ENCODE data around the gene AK8. TPM values are rescaled to one million over a fixed set of nuclear protein-coding genes. Genes with fewer than 3 reads are reported as not detected.

AK8 gene
- total RNA-seq, 2 donors from 2014 or later = 0.19 TPM; not detected in 1

- H3K4me1 ChIP-seq = no peaks in the 10 kb centered on the region
- no peaks in the 10 kb centered on the region for H3K27me3 ChIP-seq
- H3K9me3 ChIP-seq = no peaks in the 10 kb centered on the region
- no peak overlapping the region for H3K4me3 ChIP-seq
- H3K36me3 ChIP-seq = no peaks in the 10 kb centered on the region
- H3K27ac ChIP-seq = no peak overlapping the region
- no peak for DNase-seq (ENCODE audit: low spot score)
- TF ChIP-seq CTCF (IDR thresholded peaks at IDR 0.05) = no peak
These were observed 54.5 kb downstream of the AK8 start for GRCh38 chr9:132823370-132824145.

GRCh38 chr9:132820169-132820944 is 57.7 kb downstream of the AK8 start:
- no peak overlapping the region for H3K27ac ChIP-seq
- DNase-seq (ENCODE audit: low spot score) = no peak
- no peaks in the 10 kb centered on the region for H3K36me3 ChIP-seq
- H3K4me3 ChIP-seq = no peak overlapping the region
- TF ChIP-seq CTCF (IDR thresholded peaks at IDR 0.05) = no peak
- H3K4me1 ChIP-seq = no peaks in the 10 kb centered on the region
- no peaks in the 10 kb centered on the region for H3K9me3 ChIP-seq
- H3K27me3 ChIP-seq = no peaks in the 10 kb centered on the region

- no peaks in the 10 kb centered on the region for H3K9me3 ChIP-seq
- H3K4me1 ChIP-seq = no peaks in the 10 kb centered on the region
- H3K36me3 ChIP-seq = no peaks in the 10 kb centered on the region
- H3K27me3 ChIP-seq = no peaks in the 10 kb centered on the region
- TF ChIP-seq CTCF (IDR thresholded peaks at IDR 0.05) = no peak
- no peak overlapping the region for H3K27ac ChIP-seq
- H3K4me3 ChIP-seq = no peak overlapping the region
- no peak for DNase-seq (ENCODE audit: low spot score)
These were observed 59.5 kb downstream of the AK8 start for GRCh38 chr9:132818588-132818987.

- Histone ChIP-seq H3K27ac (no peak overlapping the region), H3K36me3 (no peaks in the 10 kb centered on the region), H3K9me3 (no peaks in the 10 kb centered on the region), H3K4me1 (no peaks in the 10 kb centered on the region), H3K4me3 (no peak overlapping the region), H3K27me3 (no peaks in the 10 kb centered on the region)
- no peak for DNase-seq (ENCODE audit: low spot score)
- TF ChIP-seq CTCF (IDR thresholded peaks at IDR 0.05) = no peak
These were observed 63.1 kb downstream of the AK8 start for GRCh38 chr9:132814937-132815336.

- no peak for DNase-seq (ENCODE audit: low spot score)
- Histone ChIP-seq H3K27me3 (no peaks in the 10 kb centered on the region), H3K4me1 (no peaks in the 10 kb centered on the region), H3K27ac (no peak overlapping the region), H3K36me3 (no peaks in the 10 kb centered on the region), H3K9me3 (no peaks in the 10 kb centered on the region), H3K4me3 (no peak overlapping the region)
- no peak for TF ChIP-seq CTCF (IDR thresholded peaks at IDR 0.05)
These were observed 64.8 kb downstream of the AK8 start for GRCh38 chr9:132813115-132813771.
